Mesothelial cell of epicardium (in vitro differentiated cells): ENCODE data around the gene CPNE8. TPM values are rescaled to one million over a fixed set of nuclear protein-coding genes. Genes with fewer than 3 reads are reported as not detected.

Experiments used
- DNase-seq, 2 experiments: peaks; one replicate each; pipeline ENCODE4 v3.0.0; 2021; ENCODE audit warnings: low spot score in 2 of 2; ENCODE audit not compliant: unreplicated experiment in 2 of 2
- H3K27ac Mint-ChIP-seq: 2 replicates; pipeline ENCODE4 v1.8.0; 2021; ENCODE audit warnings: mixed read lengths
- H3K27me3 Mint-ChIP-seq: 2 replicates; pipeline ENCODE4 v1.8.0; 2021; ENCODE audit warnings: low read depth, mixed read lengths
- H3K36me3 Mint-ChIP-seq: 2 replicates; pipeline ENCODE4 v1.8.0; 2021; ENCODE audit warnings: mixed read lengths
- H3K4me1 Mint-ChIP-seq: 2 replicates; pipeline ENCODE4 v1.8.0; 2021; ENCODE audit warnings: mixed read lengths
- H3K4me3 Mint-ChIP-seq: 2 replicates; pipeline ENCODE4 v1.8.0; 2021; ENCODE audit warnings: mild to moderate bottlenecking, moderate library complexity, mixed read lengths
- H3K9me3 Mint-ChIP-seq: 2 replicates; pipeline ENCODE4 v1.8.0; 2021; ENCODE audit warnings: mixed read lengths
- CTCF ChIP-seq: fragments of 200-600 bp; sonication (generic); IDR thresholded peaks from one replicate; pipeline ENCODE4 v1.5.0; 2021; ENCODE audit warnings: antibody characterized with exemption; ENCODE audit not compliant: unreplicated experiment
- total RNA-seq: library from RNA; stranded (reverse); gene quantifications from 3 replicates; pipeline ENCODE4 v1.2.1, GENCODE V29; 2021

The CPNE8 gene
- total RNA-seq, 1 donor from 2014 or later, result 8.8 TPM

- Mint-ChIP-seq H3K9me3 (peaks cover 13% of the 10 kb centered on the region), H3K4me3 (no peak overlapping the region), H3K4me1 (no peaks in the 10 kb centered on the region), H3K36me3 (no peaks in the 10 kb centered on the region), H3K27ac (no peak overlapping the region), H3K27me3 (no peaks in the 10 kb centered on the region)
- no peak for TF ChIP-seq CTCF
- no peak for DNase-seq
Observed at GRCh38 chr12:38720661-38721060, 184.7 kb downstream of the CPNE8 start.

- no peaks in the 10 kb centered on the region for H3K27me3 Mint-ChIP-seq
- DNase-seq, result no peak
Observed at GRCh38 chr12:38713294-38713693, 192.1 kb downstream of the CPNE8 start.

GRCh38 chr12:38711054-38711453 is 194.3 kb downstream of the CPNE8 start:
- Mint-ChIP-seq H3K9me3 (peaks cover 4% of the 10 kb centered on the region), H3K27ac (no peak overlapping the region), H3K4me3 (no peak overlapping the region), H3K4me1 (peaks cover 2% of the 10 kb centered on the region), H3K36me3 (no peaks in the 10 kb centered on the region), H3K27me3 (no peaks in the 10 kb centered on the region)
- no peak for TF ChIP-seq CTCF
- DNase-seq, result no peak

More at GRCh38 chr12:38713294-38713693, 192.1 kb downstream of the CPNE8 start:
- TF ChIP-seq CTCF, result no peak
- Mint-ChIP-seq H3K27ac (no peak overlapping the region), H3K4me3 (no peak overlapping the region), H3K9me3 (peaks cover 14% of the 10 kb centered on the region), H3K4me1 (peaks cover 2% of the 10 kb centered on the region), H3K36me3 (no peaks in the 10 kb centered on the region)

GRCh38 chr12:38708466-38708865 is 196.9 kb downstream of the CPNE8 start:
- H3K4me1 Mint-ChIP-seq, result peaks cover 2% of the 10 kb centered on the region
- H3K9me3 Mint-ChIP-seq, result no peaks in the 10 kb centered on the region
- no peak for TF ChIP-seq CTCF
- H3K4me3 Mint-ChIP-seq, result no peak overlapping the region
- no peak overlapping the region for H3K27ac Mint-ChIP-seq
- H3K27me3 Mint-ChIP-seq, result no peaks in the 10 kb centered on the region
- no peak for DNase-seq
- no peaks in the 10 kb centered on the region for H3K36me3 Mint-ChIP-seq

GRCh38 chr12:38707648-38708047 is 197.7 kb downstream of the CPNE8 start:
- no peaks in the 10 kb centered on the region for H3K4me1 Mint-ChIP-seq
- no peaks in the 10 kb centered on the region for H3K27me3 Mint-ChIP-seq
- H3K4me3 Mint-ChIP-seq, result no peak overlapping the region
- TF ChIP-seq CTCF, result no peak
- no peak for DNase-seq
- H3K27ac Mint-ChIP-seq, result no peak overlapping the region
- no peaks in the 10 kb centered on the region for H3K36me3 Mint-ChIP-seq
- H3K9me3 Mint-ChIP-seq, result no peaks in the 10 kb centered on the region

- peaks cover 19% of the 10 kb centered on the region for H3K9me3 Mint-ChIP-seq
- no peak overlapping the region for H3K27ac Mint-ChIP-seq
Observed at GRCh38 chr12:38697289-38697688, 208.1 kb downstream of the CPNE8 start.

More at GRCh38 chr12:38697289-38697688, 208.1 kb downstream of the CPNE8 start:
- DNase-seq, result no peak
- H3K4me1 Mint-ChIP-seq, result no peaks in the 10 kb centered on the region
- no peak for TF ChIP-seq CTCF
- no peak overlapping the region for H3K4me3 Mint-ChIP-seq
- H3K27me3 Mint-ChIP-seq, result no peaks in the 10 kb centered on the region
- H3K36me3 Mint-ChIP-seq, result peaks cover 7% of the 10 kb centered on the region
